Type B pancreatic cell (in vitro differentiated cells): ENCODE results near the gene LEMD2. TPM values are rescaled to one million over a fixed set of nuclear protein-coding genes. Genes with fewer than 3 reads are reported as not detected.

ENCODE experiments used
- DNase-seq: peaks from one replicate; pipeline ENCODE4 v3.0.0; 2021; ENCODE audit warnings: mixed read lengths; ENCODE audit not compliant: unreplicated experiment; ENCODE audit errors: extremely low spot score
- H3K27ac Mint-ChIP-seq: 2 replicates; pipeline ENCODE4 v1.8.0; 2021; ENCODE audit warnings: mild to moderate bottlenecking, mixed read lengths
- H3K27me3 Mint-ChIP-seq: 2 replicates; pipeline ENCODE4 v1.8.0; 2021; ENCODE audit warnings: mixed read lengths
- H3K36me3 Mint-ChIP-seq: 2 replicates; pipeline ENCODE4 v1.8.0; 2021; ENCODE audit warnings: mixed read lengths
- H3K4me1 Mint-ChIP-seq: one replicate; pipeline ENCODE4 v1.8.0; 2021; ENCODE audit warnings: mixed read lengths; ENCODE audit not compliant: unreplicated experiment
- H3K4me3 Mint-ChIP-seq: 2 replicates; pipeline ENCODE4 v1.8.0; 2021; ENCODE audit warnings: mild to moderate bottlenecking, mixed read lengths
- H3K9me3 Mint-ChIP-seq: 2 replicates; pipeline ENCODE4 v1.8.0; 2021; ENCODE audit warnings: mixed read lengths
- CTCF ChIP-seq: fragments of 200-600 bp; sonication (generic); conservative IDR thresholded peaks from 2 replicates; pipeline ENCODE4 v1.5.0; 2021; ENCODE audit warnings: antibody characterized with exemption, mild to moderate bottlenecking
- total RNA-seq: library from RNA; stranded (reverse); gene quantifications from 2 replicates; pipeline ENCODE4 v1.2.1, GENCODE V29; 2021; ENCODE audit warnings: low replicate concordance

LEMD2 gene
- total RNA-seq, 1 donor from 2014 or later: 64.7 TPM

DNA sequence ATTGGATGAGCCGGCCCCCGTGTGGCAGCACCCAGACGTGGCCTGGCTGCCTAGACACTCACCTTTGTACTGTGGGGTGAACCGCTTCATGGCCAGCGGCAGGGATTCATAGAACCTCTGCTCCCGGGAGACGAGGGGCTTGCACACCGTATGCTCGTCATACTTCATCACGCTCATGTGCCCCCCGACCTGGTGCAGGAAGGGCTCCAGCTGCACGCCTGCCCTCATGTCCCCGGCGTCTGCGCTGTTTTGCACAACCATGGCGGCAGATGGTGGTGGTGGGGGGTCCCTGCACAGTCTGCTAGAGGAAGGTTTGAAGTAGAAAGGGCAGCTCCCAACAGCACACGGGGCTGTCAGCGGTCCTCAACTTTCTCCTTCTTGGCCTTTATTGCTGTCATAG, 53.7 kb downstream of the LEMD2 start:
- Mint-ChIP-seq H3K9me3 (no peaks in the 10 kb centered on the region), H3K4me3 (no peak overlapping the region), H3K36me3 (no peaks in the 10 kb centered on the region), H3K27me3 (no peaks in the 10 kb centered on the region), H3K4me1 (peaks cover 23% of the 10 kb centered on the region), H3K27ac (no peak overlapping the region)
- no peak for DNase-seq
- TF ChIP-seq CTCF: no peak

- TF ChIP-seq CTCF: no peak
- no peak overlapping the region for H3K27ac Mint-ChIP-seq
Observed at GRCh38 chr6:33733709-33734007, 55.3 kb downstream of the LEMD2 start.

DNA sequence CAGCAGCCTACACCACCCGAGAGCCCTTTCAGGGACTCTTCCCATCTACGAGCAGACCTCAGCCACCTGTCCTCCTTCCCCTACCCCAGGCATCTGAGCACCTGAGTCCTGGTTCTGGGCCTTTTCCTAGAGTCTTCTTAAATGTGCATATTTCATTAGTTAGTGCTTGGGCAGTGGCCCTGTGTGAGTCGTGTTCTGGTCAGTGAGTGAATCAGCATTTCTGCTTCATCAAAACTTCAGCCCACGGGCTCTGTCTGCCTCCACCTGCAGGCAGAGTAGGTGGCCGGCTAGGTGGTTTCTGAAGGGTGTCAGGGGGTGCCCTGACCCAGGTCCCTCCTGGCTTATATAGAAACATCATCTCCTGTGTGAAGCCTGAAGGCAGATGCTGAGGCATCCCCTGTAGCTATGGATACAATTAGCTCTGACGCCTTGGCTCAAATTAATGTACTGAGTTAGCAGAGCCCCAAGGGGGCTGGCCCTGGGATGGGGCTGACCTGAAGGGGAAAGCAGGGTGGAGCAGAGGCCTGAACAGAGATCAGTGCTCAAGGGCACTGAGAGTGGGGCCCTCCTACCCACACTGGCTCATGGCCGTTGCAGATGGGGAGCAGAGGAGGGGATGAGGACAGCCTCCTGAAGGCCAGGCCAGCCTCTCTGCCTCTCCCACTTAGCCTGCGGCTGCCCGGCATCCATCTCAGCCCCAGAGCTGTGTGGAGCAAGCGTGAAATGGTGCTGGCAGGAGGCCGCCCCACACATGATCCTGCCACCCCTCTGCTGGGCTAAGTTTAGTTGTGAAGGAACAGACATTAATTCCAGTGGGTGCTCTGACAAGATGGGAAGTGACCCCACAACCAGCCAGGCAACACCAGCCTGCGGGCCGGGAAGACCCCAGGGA, 55.9 kb downstream of the LEMD2 start:
- Mint-ChIP-seq H3K27me3 (no peaks in the 10 kb centered on the region), H3K4me3 (no peak overlapping the region), H3K9me3 (no peaks in the 10 kb centered on the region), H3K4me1 (peaks cover 27% of the 10 kb centered on the region), H3K36me3 (no peaks in the 10 kb centered on the region), H3K27ac (no peak overlapping the region)
- no peak for DNase-seq
- TF ChIP-seq CTCF: no peak

More at GRCh38 chr6:33733709-33734007, 55.3 kb downstream of the LEMD2 start:
- Mint-ChIP-seq H3K4me3 (no peak overlapping the region), H3K4me1 (peaks cover 27% of the 10 kb centered on the region), H3K9me3 (no peaks in the 10 kb centered on the region), H3K27me3 (no peaks in the 10 kb centered on the region), H3K36me3 (no peaks in the 10 kb centered on the region)
- no peak for DNase-seq

GRCh38 chr6:33732385-33732784, 56.5 kb downstream of the LEMD2 start:
- Mint-ChIP-seq H3K27ac (no peak overlapping the region), H3K9me3 (no peaks in the 10 kb centered on the region), H3K4me1 (peaks cover 26% of the 10 kb centered on the region), H3K36me3 (no peaks in the 10 kb centered on the region), H3K27me3 (no peaks in the 10 kb centered on the region), H3K4me3 (no peak overlapping the region)
- no peak for TF ChIP-seq CTCF
- DNase-seq: no peak

GRCh38 chr6:33731751-33732282, 57.1 kb downstream of the LEMD2 start:
- Mint-ChIP-seq H3K27me3 (no peaks in the 10 kb centered on the region), H3K4me3 (no peak overlapping the region), H3K36me3 (no peaks in the 10 kb centered on the region), H3K4me1 (peaks cover 23% of the 10 kb centered on the region), H3K27ac (peak overlapping the region; percentile 67), H3K9me3 (no peaks in the 10 kb centered on the region)
- no peak for DNase-seq
- TF ChIP-seq CTCF: no peak
